Choroid plexus epithelial cell (primary cell): ENCODE measurements around the gene TEAD2.

ENCODE experiments used
- DNase-seq: peaks from one replicate; pipeline ENCODE4 v3.0.0-alpha.2; 2010; ENCODE audit warnings: low read depth
- H3K4me3 ChIP-seq: 2 replicates; pipeline ENCODE4 v1.5.1; 2011; ENCODE audit warnings: low read depth, mild to moderate bottlenecking, control low read depth, low read length, moderate library complexity
- CTCF ChIP-seq: conservative IDR thresholded peaks from 2 replicates; pipeline ENCODE4 v1.5.1; 2011; ENCODE audit warnings: low read depth, mild to moderate bottlenecking, control low read depth, inconsistent platforms, low read length, moderate library complexity

Gene TEAD2

GRCh38 chr19:49340069-49340864, 21.9 kb downstream of the TEAD2 start:
- DNase-seq: peak; percentile 50

GRCh38 chr19:49339301-49340068, 22.7 kb downstream of the TEAD2 start:
- no peak for TF ChIP-seq CTCF
- peak overlapping the region; percentile 50 for H3K4me3 ChIP-seq
- peak; percentile 95 for DNase-seq

More at GRCh38 chr19:49340069-49340864, 21.9 kb downstream of the TEAD2 start:
- no peak for TF ChIP-seq CTCF
- H3K4me3 ChIP-seq: peak overlapping the region; percentile 50

GRCh38 chr19:49338691-49339300, 23.4 kb downstream of the TEAD2 start:
- peak; percentile 66 for DNase-seq
- no peak for TF ChIP-seq CTCF
- peak overlapping the region; percentile 50 for H3K4me3 ChIP-seq

GRCh38 chr19:49338023-49338677, 24.1 kb downstream of the TEAD2 start:
- H3K4me3 ChIP-seq: peak overlapping the region; percentile 50
- TF ChIP-seq CTCF: no peak
- no peak for DNase-seq

GRCh38 chr19:49337267-49338022, 24.8 kb downstream of the TEAD2 start:
- no peak for DNase-seq
- no peak for TF ChIP-seq CTCF
- no peak overlapping the region for H3K4me3 ChIP-seq
